Limb (tissue), 2 donors: ENCODE measurements around the gene NCAM1.
"Not testable (repeated sequence)": the region's sequence is repeated elsewhere in the genome, so short reads cannot be mapped to it uniquely, and the experiment has no call there.

Experiments used
- DNase-seq, 2 donors: peaks; one replicate each; pipeline ENCODE4 v3.0.0-alpha.2; 2016; ENCODE audit errors: extremely low spot score in 2 of 2

The NCAM1 gene

DNA sequence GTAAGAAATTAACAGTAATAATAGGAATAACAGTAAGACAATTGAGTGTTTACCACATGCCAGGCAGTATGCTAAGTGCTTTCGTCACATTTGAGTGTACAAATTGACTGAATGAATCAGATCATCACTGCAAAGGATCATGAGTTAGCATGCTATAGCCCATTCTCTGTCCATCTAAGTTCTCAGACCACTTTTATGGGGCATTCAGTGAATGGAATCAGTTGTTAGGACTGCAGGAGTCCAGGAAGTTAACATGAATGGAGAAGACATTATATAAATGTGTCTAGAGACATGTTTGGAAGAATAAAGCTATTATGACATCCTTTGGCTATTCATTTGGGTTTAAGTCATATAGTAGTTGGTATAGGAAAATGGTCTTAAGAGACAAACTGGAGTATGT lies 59.9 kb downstream of the NCAM1 start:
- DNase-seq, result no peak

DNA sequence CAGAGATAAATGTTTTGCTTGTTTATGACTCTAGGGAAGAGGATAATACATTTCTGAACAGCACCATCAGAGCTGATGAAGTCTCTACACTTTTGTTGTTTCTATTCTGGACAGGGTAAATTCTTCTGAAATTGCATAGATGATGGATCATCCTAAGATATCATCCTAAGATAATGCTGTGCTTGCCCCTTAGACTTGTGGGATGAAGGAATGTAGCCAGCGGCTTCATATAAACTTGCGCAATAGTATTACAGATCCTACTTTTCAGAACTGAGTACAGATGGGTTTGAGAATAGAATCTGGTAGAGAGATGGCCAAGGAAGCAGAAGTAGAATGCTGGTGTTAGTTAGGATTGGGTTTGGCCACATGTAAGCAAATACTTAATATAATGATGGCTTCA lies 61.0 kb downstream of the NCAM1 start:
- no peak for DNase-seq

DNA sequence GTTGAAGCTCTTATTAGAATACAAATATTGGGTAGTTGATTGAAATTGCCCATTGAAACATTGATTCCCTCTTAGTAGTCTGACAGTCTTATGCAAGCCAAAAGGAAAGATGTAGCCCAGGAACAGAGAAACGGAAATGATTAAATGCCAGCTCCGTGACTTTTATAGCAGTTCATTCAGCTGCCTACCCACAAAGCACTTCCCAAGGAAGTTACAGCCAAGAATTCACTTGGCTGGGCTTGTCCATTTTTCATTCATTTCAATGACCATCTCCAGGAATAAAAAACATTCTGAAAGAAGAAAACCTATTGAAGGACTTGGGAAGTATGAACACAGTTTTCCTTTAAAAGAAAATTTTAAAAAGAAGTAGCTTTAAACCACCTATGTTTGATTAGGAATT lies 62.0 kb downstream of the NCAM1 start:
- no peak for DNase-seq

DNA sequence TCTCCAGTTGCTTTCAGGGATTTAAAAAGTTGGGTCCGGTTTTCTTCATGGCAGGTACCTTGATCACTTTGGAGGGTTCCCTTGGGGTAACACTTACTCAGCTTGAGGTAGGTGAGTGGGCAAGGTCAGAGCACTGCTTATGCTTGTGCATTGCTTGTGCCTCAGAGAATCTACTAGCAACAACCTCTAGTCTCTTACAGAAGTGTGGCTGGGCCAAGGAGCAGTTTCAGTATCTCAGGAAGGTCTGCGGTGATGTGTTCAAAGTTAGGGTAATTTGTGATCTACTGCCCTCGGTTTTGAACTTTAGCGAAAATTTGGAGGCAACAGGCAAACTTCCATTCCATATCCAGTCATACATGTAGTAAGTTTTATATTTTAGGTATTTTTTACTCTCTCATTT lies 62.8 kb downstream of the NCAM1 start:
- DNase-seq, result no peak

DNA sequence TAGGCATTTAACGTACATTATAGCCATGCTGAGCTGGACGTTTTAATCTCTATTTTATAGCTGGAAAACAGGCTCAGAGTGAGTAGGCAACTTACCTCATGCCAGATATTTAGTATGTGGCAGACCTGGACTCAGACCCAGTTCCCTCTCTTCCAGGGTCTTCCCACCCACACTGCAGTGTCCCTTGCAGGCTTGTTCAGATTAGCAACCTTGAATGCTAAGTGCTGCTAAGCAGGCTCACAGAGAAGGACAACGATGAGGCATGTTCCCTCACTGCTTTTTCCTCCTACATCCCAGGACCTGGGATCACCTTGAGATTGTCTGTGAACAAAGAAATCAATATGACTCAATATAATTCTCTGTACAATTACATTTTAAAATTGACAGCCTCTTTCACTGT lies 65.6 kb downstream of the NCAM1 start:
- no peak for DNase-seq

DNA sequence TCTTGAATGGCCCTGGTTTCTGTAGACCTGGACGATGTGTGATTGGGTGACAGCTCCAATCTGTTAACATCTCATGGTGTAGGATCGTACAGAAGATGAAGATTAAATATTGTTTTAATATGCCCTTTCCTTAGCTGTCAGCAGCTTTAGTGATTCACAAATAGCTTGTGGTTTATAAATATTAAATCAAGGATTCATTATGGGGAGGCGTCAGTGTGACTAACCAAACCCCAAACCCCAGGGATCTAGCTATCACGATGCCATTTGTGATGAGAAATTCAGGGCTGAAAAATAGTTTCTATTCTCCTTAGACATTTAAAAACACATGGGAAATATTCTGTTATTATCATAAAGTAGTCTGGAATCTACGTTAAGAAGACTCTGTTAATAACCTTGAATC lies 73.4 kb downstream of the NCAM1 start:
- DNase-seq, result no peak

DNA sequence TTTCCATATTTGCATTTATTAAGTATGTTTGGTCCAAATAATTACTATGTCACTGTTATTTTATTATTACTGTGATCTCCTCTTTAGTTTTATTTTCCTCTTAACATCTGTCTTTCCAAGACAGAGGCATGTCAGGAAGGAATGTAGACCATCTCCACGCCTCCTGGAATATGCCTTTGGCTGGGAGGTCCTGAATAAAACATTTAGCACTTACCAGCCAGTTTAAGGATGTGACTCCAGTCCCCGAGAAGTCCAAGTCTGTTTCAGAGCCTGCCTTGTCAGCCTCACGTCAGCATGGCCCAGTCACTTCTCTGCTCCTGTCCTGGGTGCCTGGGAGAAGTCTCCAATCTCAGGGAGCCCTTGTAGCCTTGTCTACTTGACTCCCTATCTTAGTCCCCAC lies 74.5 kb downstream of the NCAM1 start:
- no peak for DNase-seq

DNA sequence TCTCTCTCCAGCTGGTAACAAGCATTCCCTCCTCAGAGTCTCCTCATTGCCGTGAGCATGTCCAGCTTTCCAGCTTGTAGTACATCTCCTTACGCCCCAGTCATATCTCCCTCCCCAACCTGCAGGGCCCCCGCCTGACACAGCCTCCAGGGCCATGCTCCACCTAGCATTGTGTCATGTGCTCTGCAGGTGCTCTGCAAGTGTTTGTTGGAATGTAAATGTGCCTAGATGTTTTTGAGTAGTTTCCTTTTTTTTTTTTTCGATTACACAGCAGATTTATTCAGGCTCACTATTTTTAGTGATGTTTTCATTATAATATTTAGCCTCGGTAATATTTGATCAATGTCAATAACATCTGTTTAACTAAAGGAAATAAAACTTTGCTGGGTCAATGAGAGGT lies 82.5 kb downstream of the NCAM1 start:
- no peak for DNase-seq

DNA sequence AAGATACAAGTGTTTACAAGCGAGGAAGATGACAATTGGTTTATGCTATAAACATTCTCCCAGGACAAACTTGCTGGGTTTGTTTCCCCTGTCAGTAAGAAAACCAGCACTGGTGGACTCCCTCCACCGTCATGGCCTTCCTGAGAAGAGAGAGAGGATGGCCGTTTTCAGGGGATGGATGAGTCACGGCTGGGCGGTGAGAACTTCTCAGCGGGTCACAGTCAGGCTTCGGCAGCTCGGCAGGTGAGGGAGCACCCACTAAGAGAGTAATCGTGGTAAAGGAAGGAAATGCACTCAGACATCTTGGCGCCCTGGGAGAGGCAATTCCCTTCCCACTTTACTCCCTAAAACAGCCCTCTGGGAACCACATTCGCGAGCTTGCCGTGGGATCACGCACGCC lies 83.9 kb downstream of the NCAM1 start:
- no peak for DNase-seq

DNA sequence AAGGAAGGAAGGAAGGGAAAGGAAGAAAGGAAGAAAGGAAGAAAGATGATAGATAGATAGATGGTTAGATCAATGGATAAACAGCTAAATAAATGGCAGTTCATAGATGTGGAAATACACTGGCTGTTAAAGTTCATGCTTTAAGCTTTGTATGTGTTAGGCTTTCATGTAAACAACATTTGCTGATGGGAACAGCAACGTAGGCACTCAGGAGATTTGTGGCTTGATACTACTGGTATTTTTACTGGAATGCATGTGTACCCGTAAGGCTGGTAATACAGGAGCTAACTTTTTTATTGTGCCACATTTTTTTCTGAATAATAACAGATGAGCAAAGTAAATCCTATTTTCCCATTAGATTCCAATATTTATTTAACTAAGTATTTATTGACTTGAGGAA lies 85.6 kb downstream of the NCAM1 start:
- DNase-seq, result no peak

DNA sequence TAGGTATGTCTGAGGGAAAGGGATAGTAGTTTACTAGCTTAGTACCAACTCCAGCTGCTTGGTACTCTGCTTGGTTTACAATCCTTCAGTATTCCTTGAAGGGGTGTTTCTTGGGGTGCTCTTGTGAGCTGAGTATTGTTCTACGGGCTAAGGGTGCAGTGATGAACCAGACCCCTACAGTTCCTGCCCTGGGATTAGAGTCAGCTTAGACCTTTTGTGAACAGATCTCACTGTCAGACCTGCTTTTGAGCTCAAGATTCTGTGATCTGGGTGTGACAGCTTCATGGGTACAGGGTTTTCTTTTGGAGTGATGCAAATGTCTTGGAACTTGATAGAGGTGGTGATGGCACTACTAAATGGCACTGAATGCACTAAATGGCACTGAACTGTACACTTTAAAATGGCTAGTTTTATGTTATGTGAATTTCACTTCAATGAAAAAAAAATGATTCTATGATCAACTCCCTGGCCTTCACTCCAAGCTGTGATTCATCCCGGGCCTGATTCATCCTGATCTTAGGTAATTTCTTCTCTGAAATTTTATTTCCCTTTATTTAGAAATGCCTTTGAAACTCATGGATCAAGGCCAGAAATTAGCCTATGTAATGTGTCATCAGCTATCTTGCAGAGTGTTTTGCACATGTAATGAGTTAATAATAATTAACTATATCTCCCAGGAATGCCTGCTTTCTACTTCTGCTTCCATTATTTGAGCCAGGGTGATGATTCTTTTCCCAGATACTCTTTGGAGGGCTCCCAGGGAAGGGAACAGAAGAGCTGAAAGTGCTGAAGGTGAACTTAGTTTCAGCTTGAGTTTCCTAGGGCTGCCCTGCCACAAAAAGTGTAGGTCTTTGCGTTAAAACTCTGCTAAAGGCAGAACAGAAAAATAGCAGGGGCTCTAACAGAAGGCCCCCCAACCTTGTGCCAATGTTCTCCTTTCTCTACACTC lies 87.9 kb downstream of the NCAM1 start:
- DNase-seq, result no peak

DNA sequence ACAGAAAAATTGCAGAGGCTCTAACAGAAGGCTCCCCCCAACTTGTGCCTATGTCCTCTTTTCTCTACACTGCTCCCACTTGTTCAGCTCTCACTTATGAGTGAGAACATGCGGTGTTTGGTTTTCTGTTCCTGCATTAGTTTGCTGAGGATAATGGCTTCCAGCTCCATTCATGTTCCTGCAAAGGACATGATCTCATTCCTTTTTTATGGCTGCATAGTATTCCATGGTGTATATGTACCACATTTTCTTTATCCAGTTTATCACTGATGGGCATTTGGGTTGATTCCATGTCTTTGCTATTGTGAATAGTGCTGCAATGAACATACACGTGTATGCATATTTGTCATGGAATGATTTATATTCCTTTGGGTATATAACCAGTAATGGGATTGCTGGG lies 91.8 kb downstream of the NCAM1 start:
- DNase-seq, result not testable (repeated sequence)

DNA sequence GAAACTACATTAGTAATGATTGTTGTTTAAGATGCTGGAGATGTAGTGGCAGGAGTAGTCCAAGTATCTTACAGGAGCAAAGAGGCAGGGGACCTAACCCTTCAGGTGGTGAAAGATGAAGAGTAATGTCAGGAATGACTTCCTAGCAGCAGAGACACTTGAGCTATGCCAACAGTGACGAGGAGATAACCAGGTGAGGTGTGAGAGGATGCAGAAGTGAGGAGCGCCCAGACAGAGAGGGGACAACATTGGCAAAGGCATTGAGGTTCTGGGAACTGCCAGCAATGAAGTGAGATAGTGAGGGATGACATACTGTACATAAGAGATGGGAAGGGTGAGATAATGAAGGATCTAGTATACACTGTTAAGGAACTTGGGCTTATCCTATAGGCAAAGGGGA lies 95.8 kb downstream of the NCAM1 start:
- no peak for DNase-seq

DNA sequence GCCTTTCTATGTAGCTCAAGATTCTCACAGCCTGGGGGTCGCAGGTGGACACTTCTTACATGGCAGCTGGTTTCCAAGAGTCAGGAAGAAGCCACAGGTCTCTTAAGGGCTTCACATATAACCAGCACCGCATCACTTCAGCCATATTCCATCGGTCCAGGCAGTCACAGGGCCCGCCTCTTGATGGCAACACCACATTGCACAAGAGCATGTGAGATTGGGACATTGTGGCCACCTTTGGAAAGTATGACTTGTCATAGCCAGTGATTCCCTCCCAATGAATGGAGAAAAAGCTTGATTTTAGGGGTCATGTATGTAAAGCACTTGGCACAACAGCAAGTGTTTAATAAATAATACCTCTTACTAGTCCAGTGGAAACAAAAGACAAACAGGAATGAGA lies 98.3 kb downstream of the NCAM1 start:
- DNase-seq, result no peak

DNA sequence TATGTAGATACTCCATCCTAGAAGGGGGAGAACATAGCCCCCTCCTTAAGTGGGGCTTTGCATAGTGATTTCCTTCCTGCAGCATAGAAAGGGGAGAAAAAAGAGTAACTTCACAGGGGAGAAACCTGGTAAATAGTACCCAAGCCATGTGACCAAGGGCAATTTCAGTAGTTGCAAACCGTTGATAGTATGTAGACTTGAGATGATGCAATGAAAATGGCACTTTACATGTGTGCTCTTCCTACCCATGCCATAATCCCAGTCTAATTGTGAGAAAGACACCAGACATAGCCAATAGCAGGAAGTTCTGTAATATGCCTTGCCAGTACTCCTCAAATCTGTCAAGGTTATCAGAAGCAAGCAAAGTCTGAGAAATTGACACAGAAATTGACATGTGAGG lies 104.1 kb downstream of the NCAM1 start:
- no peak for DNase-seq

DNA sequence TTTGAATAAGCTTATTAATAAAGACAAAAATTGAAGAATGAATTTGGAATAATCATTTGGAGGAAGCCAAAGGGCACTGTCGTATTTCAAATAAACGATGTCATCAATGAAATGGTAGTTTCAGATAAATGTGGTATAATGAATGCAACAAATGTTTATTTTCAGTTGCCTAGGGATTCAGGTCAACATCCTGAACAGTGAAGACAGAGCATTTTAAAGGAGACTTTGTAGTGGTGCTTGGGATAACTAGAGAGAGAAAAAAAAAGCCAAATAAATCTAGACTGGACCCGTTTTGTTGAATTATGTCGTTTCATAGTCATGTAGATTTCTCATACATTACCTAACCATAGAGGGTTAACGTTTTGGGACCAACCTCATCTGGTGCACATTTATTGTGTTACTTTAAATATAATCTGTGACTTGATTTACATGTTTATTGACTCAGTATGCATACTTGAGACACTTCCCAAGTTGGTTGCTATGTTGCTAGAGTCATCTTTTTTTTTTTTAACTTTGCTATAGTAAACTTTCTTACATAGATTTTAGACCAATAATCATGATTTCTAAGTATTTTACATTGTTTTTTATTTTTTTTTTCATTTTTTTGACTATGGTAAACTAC lies 111.1 kb downstream of the NCAM1 start:
- DNase-seq, result no peak

DNA sequence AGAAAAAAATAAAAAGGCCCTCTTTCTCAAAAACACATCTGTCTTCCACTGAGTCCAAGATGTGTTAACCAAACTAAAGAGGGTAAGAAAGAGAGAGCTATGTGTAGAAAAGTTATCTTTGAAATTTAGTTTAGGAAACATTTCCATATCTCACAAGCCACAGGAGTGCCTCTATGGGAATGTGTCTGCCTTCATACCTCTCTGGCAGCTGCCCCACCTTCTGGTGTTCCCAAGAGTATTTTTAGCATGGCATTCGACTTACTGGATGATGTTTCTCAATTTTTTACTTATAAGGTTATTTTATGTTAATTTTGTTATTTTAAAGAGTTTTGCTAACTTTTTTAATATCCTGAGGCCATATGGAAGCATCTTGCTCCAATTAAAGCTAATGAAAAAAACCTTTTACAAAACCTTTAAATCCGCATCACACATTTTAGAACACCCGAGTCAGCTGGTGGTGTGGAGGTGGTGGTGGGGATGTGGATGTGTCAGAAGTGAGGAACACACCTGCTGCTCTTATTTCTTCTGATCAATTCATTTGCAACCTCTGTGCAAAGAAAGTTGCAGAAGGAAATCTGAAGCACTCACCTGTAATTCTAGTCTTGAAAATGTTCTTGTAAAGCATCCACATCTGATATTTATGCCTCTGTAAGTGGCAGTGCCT lies 112.2 kb downstream of the NCAM1 start:
- DNase-seq, result no peak

DNA sequence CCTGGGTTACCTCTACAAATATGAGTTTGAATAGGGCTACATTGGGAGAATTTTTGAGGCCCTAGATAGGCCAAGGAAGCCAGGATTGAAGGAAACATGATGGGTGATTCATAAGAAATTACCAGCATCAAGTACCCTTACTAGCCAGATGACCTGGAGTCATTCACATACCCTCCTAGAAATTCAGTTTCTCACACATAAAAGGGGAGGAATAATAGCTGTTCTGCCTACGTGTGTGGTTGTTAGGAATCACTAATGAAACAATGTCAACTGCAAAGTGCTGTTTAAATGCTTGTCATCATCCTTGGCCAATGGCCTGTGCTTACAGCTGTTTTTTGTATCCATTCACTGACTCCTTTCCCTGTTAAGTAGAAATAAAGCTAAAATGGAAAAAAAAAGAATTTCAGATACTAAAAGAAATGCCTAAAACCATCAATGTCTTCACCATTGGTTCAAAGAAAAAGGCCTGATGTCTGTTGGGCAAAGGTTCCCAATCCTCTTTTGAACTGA lies 114.4 kb downstream of the NCAM1 start:
- DNase-seq, result no peak

DNA sequence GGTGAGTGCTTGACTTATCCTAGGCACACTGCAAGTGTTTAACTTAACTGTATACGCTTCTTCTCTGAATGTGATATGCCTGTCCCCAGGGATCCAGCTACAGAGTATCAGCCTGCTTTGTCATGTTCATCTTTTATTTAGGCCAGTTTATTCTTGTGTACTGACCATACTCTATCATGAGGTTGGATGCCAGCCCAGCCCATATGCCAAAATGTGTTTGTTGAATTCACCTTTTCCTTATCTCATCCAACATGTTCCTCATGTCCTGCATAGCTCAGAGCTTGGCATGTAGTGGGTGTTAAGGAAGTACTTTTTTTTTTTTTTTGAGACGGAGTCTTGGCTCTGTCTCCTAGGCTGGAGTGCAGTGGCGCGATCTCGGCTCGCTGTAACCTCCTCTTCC lies 116.2 kb downstream of the NCAM1 start:
- no peak for DNase-seq

DNA sequence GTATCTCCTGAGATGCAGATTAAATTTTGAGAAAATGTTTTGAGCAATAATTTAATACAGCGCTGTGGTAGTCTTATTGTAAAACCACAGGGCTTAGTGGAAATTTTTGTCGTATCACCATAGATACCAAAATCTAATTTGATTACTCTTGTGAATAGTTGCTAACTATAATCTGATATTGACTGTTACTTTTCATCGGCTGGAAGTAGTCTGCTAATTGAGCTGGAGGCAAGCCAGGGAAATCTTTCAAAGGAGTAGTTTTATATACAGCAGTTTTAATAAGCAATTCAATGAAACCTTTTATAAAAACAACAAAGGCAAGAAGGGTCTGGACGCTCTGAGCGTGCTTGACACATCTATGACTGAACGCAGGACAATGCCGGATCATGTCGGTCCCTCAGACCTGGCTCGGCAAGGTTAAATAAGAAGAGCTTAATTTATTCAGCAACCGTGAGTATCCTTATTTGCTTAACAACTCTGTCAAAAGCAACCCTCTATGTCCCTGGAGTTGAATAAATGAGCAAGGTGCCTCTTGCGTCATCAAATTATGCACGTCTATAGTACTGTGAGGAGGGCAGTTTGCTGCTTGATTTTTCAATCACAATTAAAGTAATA lies 121.2 kb downstream of the NCAM1 start:
- DNase-seq, result no peak

DNA sequence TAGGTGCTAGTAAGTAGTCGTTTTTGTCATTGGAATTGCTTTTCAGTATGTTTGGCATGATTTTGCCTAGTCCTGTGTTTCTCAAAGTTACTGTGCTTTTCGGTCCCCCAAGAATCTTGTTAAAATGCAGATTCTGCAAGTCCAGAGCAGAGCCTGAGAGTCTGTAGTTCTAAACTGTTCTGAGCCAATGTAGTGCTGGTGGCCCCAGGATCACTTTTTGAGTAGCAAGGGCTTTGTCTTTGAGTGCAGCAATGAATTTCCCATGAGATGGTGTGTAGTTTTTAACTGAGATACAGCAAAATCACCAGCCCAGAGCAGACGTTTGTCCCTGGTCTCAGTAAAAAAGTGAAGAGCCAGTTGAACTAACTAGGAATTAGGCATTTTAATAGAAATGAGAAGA lies 122.4 kb downstream of the NCAM1 start:
- no peak for DNase-seq

DNA sequence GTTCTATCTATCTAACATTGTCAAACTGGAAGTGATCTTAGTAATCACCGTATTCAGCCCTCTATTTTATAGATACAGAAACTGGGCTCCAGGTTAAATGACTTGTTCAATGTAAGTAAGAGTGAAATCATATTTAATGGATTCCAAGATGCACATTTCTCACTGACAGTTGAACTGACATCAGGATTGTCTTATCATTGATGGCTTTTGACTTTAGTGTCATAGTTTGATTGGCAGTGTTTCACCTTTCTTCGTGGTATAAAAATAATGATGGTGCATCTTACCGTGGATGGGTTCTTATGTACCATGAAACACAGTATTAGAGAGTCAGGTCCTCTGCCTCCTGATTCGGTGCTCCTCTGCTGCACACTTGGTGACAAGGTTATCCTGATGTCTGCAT lies 123.1 kb downstream of the NCAM1 start:
- no peak for DNase-seq
